Urothelium cell line (cell line): Measurements from ENCODE around the gene KIF2C.
"Not testable (repeated sequence)": the region's sequence is repeated elsewhere in the genome, so short reads cannot be mapped to it uniquely, and the experiment has no call there.

Source experiments
- DNase-seq: peaks from one replicate; pipeline ENCODE4 v3.0.0; 2011; ENCODE audit warnings: low spot score, mixed read lengths
- FAIRE-seq: peaks from 2 replicates; lab custom pipeline; 2011; peaks lifted over from hg19 to GRCh38; lab: Jason Lieb, UNC

KIF2C gene

DNA sequence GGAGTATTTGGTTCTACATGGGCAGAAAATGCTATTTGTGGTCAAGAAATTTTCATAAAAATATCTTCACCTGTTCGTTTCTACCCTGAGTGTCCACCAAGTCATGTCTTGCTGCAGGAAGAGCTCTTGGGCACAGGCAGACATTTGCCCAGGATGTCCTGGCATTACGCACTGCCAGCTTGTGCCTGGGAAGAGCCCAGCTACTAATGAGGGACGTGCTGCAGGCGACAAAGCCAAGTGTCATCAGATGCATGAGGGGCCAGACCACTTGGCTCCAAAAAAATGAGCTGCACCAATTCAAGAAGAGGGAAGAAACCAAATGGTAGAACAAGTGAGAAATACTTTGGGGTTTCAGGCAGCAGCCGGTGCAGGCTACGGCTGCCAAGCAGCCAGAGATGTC is 21.5 kb upstream of the KIF2C start:
- FAIRE-seq (no peak), DNase-seq (no peak)

- peak; percentile 66 for FAIRE-seq
- DNase-seq: no peak
These were observed 20.3 kb upstream of the KIF2C start for GRCh38 chr1:44719318-44719717.

- FAIRE-seq (no peak), DNase-seq (no peak)
These were observed 19.4 kb upstream of the KIF2C start for GRCh38 chr1:44720281-44720680.

GRCh38 chr1:44721485-44722361 is 17.9 kb upstream of the KIF2C start:
- no peak for FAIRE-seq
- DNase-seq: no peak

DNA sequence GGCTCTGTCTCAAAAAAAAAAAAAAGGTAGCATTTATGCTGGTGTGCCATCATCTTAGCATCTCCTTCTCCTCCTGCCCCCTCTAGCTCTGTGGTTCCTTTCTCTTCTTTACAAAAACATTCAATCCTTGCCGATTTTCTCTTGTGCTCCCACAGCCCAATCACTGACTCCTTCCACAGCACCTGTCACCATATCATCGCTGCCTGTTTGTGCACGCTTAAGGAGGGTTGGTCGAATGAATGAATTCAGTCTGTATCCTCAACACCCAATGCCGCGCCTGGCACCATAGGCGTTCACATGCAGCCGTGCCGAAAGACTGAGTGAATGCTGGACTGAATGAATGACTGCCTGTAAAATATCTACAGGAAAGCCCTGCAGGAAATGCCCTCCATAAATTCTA is 16.6 kb upstream of the KIF2C start:
- DNase-seq: no peak
- no peak for FAIRE-seq

DNA sequence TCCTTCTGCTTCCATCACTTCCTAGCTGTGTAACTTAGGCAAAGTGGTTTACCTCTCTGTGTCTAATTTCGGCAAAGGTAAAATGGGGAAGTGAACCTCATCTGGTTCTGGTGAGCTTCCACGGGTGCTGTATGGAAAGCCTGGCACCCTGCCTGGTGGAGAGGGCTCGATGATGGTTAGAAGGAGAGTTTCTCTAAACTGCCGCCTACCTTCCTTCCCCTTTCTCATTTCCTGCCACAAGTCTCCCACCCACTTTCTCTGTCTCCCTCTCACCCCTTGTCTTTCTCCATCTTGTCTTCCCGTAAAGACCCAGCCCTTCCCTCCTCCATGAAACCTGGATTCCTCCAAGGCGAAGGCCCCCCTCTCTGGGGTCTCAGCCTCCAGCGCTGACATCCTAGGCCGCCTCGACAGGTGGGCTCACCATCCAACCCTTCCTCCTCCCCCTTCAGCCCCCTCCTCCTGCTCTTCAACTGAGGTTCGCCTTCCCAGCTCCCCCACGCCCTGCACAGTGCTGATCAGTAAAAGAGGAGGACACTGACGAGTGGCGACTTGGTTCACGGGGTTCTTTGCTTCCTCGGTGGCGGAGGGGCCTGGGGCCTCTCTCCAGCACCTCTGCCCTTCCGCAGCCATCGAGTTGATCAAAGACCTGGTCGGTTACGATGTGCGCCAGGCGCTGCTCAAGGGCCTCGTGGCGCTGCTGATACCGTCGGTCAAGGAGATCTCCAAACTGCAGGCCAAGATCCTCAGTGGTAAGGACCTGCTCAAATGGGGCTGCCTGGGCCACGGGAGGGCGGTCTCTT is 15.9 kb upstream of the KIF2C start:
- DNase-seq (no peak), FAIRE-seq (no peak)

GRCh38 chr1:44724296-44724954 is 15.2 kb upstream of the KIF2C start:
- FAIRE-seq (no peak), DNase-seq (no peak)

- DNase-seq (no peak), FAIRE-seq (no peak)
These were observed 14.5 kb upstream of the KIF2C start for GRCh38 chr1:44724955-44725698.

- DNase-seq (peak; percentile 88), FAIRE-seq (no peak)
These were observed 8.7 kb upstream of the KIF2C start, which contains the start of gene RNU5D-1 for GRCh38 chr1:44730741-44731512. TSS of gene RNU5D-1 (minus strand) at chr1:44731170.

GRCh38 chr1:44733365-44733764 is 6.3 kb upstream of the KIF2C start:
- no peak for FAIRE-seq
- DNase-seq: peak; percentile 31

- DNase-seq (no peak), FAIRE-seq (no peak)
These were observed 5.9 kb upstream of the KIF2C start for GRCh38 chr1:44733784-44734183.

DNA sequence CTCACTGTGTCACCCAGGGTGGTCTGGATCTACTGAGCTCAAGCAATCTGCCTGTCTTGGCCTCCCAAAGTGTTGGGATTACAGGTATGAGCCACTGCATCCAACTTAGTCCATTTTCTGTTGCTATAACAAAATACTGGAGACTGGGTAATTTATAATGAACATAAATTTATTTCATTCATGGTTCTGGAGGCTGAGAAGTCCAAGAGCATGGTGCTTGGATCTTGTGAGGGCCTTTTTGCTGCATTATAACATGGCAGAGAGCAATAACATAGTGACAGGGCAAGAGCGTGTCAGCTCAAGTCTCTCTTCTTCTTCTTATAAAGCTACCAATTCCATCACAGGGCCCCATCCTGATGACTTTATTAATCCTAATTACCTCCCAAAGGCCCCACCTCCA is 3.6 kb upstream of the KIF2C start:
- FAIRE-seq (no peak), DNase-seq (no peak)

DNA sequence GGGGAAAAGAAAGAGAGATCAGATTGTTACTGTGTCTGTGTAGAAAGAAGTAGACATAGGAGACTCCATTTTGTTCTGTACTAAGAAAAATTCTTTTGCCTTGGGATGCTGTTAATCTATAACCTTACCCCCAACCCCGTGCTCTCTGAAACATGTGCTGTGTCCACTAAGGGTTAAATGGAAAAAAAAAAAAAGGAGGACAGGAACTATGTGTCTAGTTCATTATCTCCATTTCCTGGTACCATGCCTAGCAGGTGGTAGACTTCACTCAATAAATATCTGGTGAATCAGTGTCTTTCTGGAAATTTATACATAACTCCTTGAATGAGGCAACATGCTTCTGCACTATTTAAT is 707 bp upstream of the KIF2C start:
- not testable (repeated sequence) for DNase-seq, FAIRE-seq

- FAIRE-seq: no peak
- no peak for DNase-seq
These were observed 561 bp downstream of the KIF2C start for GRCh38 chr1:44740179-44740617.

DNA sequence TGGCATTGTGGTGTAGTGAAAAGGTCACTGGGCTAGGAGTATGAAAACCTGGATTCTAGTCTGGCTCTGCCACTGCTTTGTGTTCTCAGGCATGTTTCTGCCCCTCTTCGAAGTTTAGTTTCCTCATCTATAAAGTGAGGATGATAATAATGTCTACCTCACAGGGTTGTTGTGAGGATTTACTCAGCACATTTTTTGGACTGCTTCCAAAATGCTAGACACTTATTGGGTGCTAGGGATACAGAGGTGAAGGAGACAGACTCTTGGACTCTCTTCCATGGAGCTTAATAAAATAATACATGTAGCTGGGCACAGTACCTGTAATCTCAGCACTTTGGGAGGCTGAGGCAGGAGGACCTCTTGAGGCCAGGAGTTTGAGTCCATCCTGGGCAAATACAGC is 3.6 kb downstream of the KIF2C start:
- DNase-seq (no peak), FAIRE-seq (no peak)

GRCh38 chr1:44747878-44748277 is 8.2 kb downstream of the KIF2C start:
- FAIRE-seq: no peak
- no peak for DNase-seq

DNA sequence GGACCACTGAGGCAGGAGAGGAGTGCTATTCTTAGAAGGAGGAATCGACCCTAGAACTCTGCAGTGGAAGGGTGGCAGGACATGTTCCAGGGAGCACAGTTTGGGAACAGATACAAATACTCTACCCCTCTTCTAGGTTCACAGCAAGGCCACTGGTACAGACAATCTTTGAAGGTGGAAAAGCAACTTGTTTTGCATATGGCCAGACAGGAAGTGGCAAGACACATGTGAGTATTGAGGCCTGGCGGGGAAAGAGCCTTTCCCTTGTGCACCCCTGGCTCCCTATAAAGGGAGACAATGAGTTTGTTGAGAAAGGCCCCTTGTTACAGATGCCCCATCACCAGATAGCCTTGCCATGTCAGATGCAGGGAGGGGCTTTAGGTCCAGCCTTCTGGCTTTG is 17.8 kb downstream of the KIF2C start:
- FAIRE-seq (no peak), DNase-seq (no peak)

DNA sequence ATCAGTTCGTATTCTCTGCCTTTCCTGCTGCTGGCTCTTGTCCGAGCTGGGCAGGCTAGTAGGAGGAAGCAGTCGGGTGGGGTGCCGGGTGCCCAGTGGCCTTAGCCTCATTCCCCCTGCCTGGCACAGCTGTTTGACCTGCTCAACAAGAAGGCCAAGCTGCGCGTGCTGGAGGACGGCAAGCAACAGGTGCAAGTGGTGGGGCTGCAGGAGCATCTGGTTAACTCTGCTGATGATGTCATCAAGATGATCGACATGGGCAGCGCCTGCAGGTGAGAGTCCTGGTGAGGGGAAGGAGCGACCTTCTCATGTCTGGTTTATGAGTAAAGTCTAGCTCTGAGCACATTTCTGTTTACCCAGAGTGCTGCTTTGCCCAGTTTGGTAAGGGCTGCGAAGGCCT is 19.4 kb downstream of the KIF2C start:
- FAIRE-seq: no peak
- DNase-seq: no peak

- DNase-seq: no peak
- FAIRE-seq: no peak
These were observed 21.2 kb downstream of the KIF2C start for GRCh38 chr1:44760876-44761275.

DNA sequence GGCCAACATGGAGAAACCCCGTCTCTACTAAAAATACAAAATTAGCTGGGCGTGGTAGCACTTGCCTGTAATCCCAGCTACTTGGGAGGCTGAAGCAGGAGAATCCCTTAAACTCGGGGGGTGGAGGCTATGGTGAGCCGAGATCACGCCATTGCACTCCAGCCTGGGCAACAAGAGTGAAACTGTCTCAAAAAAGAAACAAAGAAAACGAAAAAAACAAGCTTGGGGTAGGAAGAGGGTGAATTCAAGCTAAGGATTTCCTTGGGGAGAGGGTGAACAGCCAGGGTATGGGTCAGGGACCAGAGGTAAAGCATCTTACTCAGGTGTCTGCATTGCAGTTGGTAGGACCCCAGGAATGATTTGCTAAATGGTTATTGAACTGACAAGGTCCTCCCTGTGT is 26.8 kb downstream of the KIF2C start:
- FAIRE-seq, DNase-seq: not testable (repeated sequence)
